H9 (cell line): ENCODE measurements around the gene WDR55. TPM values are rescaled to one million over a fixed set of nuclear protein-coding genes. Genes with fewer than 3 reads are reported as not detected.

Experiments used
- DNase-seq: peaks from one replicate; pipeline ENCODE4 v3.0.0-alpha.2; 2017
- H2AFZ ChIP-seq: one replicate; pipeline ENCODE4 v1.6.1; 2013; ENCODE audit warnings: mild to moderate bottlenecking, low read length, control low read depth, moderate library complexity
- H2AK5ac ChIP-seq: 2 replicates; pipeline ENCODE4 v1.6.1; 2013; ENCODE audit warnings: low read length, control low read depth, mixed read lengths; ENCODE audit not compliant: insufficient read length
- H2BK120ac ChIP-seq: one replicate; pipeline ENCODE4 v1.6.1; 2013; ENCODE audit warnings: low read depth, mild to moderate bottlenecking, low read length, control low read depth, inconsistent platforms; ENCODE audit not compliant: poor library complexity, severe bottlenecking
- H2BK12ac ChIP-seq: 2 replicates; pipeline ENCODE4 v1.6.1; 2013; ENCODE audit warnings: low read length, control low read depth, mixed read lengths, low read depth; ENCODE audit not compliant: insufficient read length
- H2BK15ac ChIP-seq: 2 replicates; pipeline ENCODE4 v1.6.1; 2013; ENCODE audit warnings: low read depth, low read length, control low read depth
- H2BK20ac ChIP-seq: one replicate; pipeline ENCODE4 v1.6.1; 2013; ENCODE audit warnings: low read depth, mild to moderate bottlenecking, low read length, control low read depth, inconsistent platforms; ENCODE audit not compliant: poor library complexity, severe bottlenecking
- H2BK5ac ChIP-seq: 2 replicates; pipeline ENCODE4 v1.6.1; 2013; ENCODE audit warnings: low read length, control low read depth, mixed read lengths; ENCODE audit not compliant: insufficient read length
- H3K14ac ChIP-seq: 2 replicates; pipeline ENCODE4 v1.6.1; 2013; ENCODE audit warnings: low read length, control low read depth; ENCODE audit not compliant: insufficient read depth
- H3K18ac ChIP-seq: 2 replicates; pipeline ENCODE4 v1.6.1; 2013; ENCODE audit warnings: low read depth, mild to moderate bottlenecking, mixed read lengths, low read length, control low read depth; ENCODE audit not compliant: insufficient read length
- H3K23ac ChIP-seq: 2 replicates; pipeline ENCODE4 v1.6.1; 2013; ENCODE audit warnings: low read length, control low read depth, mixed read lengths, low read depth; ENCODE audit not compliant: insufficient read length
- H3K23me2 ChIP-seq: 2 replicates; pipeline ENCODE4 v1.6.1; 2013; ENCODE audit warnings: low read depth, mild to moderate bottlenecking, mixed read lengths, low read length, control low read depth; ENCODE audit not compliant: insufficient read length, poor library complexity, severe bottlenecking
- H3K27ac ChIP-seq: 2 replicates; pipeline ENCODE4 v1.5.1; 2013; ENCODE audit warnings: low read length, control low read depth, mixed read lengths, low read depth; ENCODE audit not compliant: insufficient read length
- H3K27me3 ChIP-seq: 2 replicates; pipeline ENCODE4 v1.6.1; 2013; ENCODE audit warnings: low read length, control low read depth, inconsistent platforms; ENCODE audit not compliant: insufficient read depth
- H3K4ac ChIP-seq: 2 replicates; pipeline ENCODE4 v1.6.1; 2013; ENCODE audit warnings: low read depth, mild to moderate bottlenecking, control low read depth, inconsistent platforms, low read length, moderate library complexity
- H3K4me1 ChIP-seq: 2 replicates; pipeline ENCODE4 v1.6.1; 2013; ENCODE audit warnings: low read length, control low read depth, inconsistent platforms; ENCODE audit not compliant: insufficient read depth
- H3K4me2 ChIP-seq: 2 replicates; pipeline ENCODE4 v1.6.1; 2013; ENCODE audit warnings: low read length, control low read depth, mixed read lengths; ENCODE audit not compliant: insufficient read length, insufficient read depth
- H3K56ac ChIP-seq: 2 replicates; pipeline ENCODE4 v1.6.1; 2013; ENCODE audit warnings: low read depth, mild to moderate bottlenecking, mixed read lengths, low read length, control low read depth; ENCODE audit not compliant: insufficient read length
- H3K79me1 ChIP-seq: 2 replicates; pipeline ENCODE4 v1.6.1; 2013; ENCODE audit warnings: low read depth, mild to moderate bottlenecking, moderate library complexity, low read length, control low read depth, inconsistent platforms; ENCODE audit not compliant: insufficient read depth, poor library complexity, severe bottlenecking
- H3K79me2 ChIP-seq: 2 replicates; pipeline ENCODE4 v1.6.1; 2013; ENCODE audit warnings: low read length, control low read depth, inconsistent platforms; ENCODE audit not compliant: insufficient read depth
- H3K9ac ChIP-seq: 2 replicates; pipeline ENCODE4 v1.6.1; 2013; ENCODE audit warnings: low read length, control low read depth, mixed read lengths; ENCODE audit not compliant: insufficient read length; ENCODE audit errors: extremely low read depth
- H3K9me3 ChIP-seq: one replicate; pipeline ENCODE4 v1.6.1; 2013; ENCODE audit warnings: low read depth, low read length, inconsistent platforms; ENCODE audit not compliant: control insufficient read depth
- H3T11ph ChIP-seq: one replicate; pipeline ENCODE4 v1.6.1; 2013; ENCODE audit warnings: mild to moderate bottlenecking, low read length, control low read depth, inconsistent platforms
- H4K20me1 ChIP-seq: one replicate; pipeline ENCODE4 v1.6.1; 2013; ENCODE audit not compliant: control insufficient read depth, insufficient read length, insufficient read depth
- H4K5ac ChIP-seq: 2 replicates; pipeline ENCODE4 v1.6.1; 2013; ENCODE audit warnings: low read depth, mild to moderate bottlenecking, mixed read lengths, low read length, control low read depth; ENCODE audit not compliant: insufficient read length
- H4K8ac ChIP-seq: replicated peaks from 2 replicates; pipeline ENCODE4 v1.6.1; 2013; ENCODE audit warnings: low read length, control low read depth, mixed read lengths, low read depth; ENCODE audit not compliant: insufficient read length
- H4K91ac ChIP-seq: 2 replicates; pipeline ENCODE4 v1.6.1; 2013; ENCODE audit warnings: low read depth, mild to moderate bottlenecking, moderate library complexity, mixed read lengths, low read length, control low read depth; ENCODE audit not compliant: insufficient read length
- H3K27ac Mint-ChIP-seq, 3 experiments: 2 replicates in 2 of 3; 3 replicates in 1 of 3; pipeline ENCODE4 v1.8.0; 2020 to 2021; ENCODE audit warnings: mixed read lengths in 3 of 3, mild to moderate bottlenecking in 1 of 3, moderate library complexity in 1 of 3
- H3K27me3 Mint-ChIP-seq: 2 replicates; pipeline ENCODE4 v1.8.0; 2021; ENCODE audit warnings: low read depth, mild to moderate bottlenecking, moderate library complexity, mixed read lengths
- H3K36me3 Mint-ChIP-seq, 3 experiments: 2 replicates in 2 of 3; 3 replicates in 1 of 3; pipeline ENCODE4 v1.8.0; 2020 to 2021; ENCODE audit warnings: low read depth in 3 of 3, mixed read lengths in 3 of 3; ENCODE audit not compliant: insufficient read depth in 1 of 3
- H3K4me1 Mint-ChIP-seq, 2 experiments: 2 replicates each; pipeline ENCODE4 v1.8.0; 2020; ENCODE audit warnings: mixed read lengths in 2 of 2
- H3K4me3 Mint-ChIP-seq, 2 experiments: 2 replicates in 1 of 2; 3 replicates in 1 of 2; pipeline ENCODE4 v1.8.0; 2020 to 2021; ENCODE audit warnings: mild to moderate bottlenecking in 2 of 2, mixed read lengths in 2 of 2, moderate library complexity in 1 of 2
- H3K9me3 Mint-ChIP-seq, 2 experiments: 2 replicates in 1 of 2; 3 replicates in 1 of 2; pipeline ENCODE4 v1.8.0; 2020; ENCODE audit warnings: mild to moderate bottlenecking in 2 of 2, mixed read lengths in 2 of 2, moderate library complexity in 1 of 2
- WGBS: extraction: QIAGEN DNeasy Blood & Tissue Kit; methylation state at CpG from one replicate; pipeline ENCODE4 v1.1.7; 2013; ENCODE audit warnings: missing lambda C conversion rate, low lambda C conversion rate, mixed read lengths; ENCODE audit not compliant: insufficient read length; ENCODE audit errors: extremely low coverage; 5-methylcytosine and 5-hydroxymethylcytosine counted together
- total RNA-seq: library from RNA; stranded (reverse); gene quantifications from 2 replicates; pipeline ENCODE4 v1.2.1, GENCODE V29; 2021
- TF ChIP-seq, protein P1 (sequence below): fragments of 200-600 bp; sonication (generic); conservative IDR thresholded peaks from 3 replicates; pipeline ENCODE4 v1.8.0; 2021; ENCODE audit warnings: antibody characterized with exemption, mild to moderate bottlenecking

WDR55 gene
- total RNA-seq, 1 experiment from 2014 or later = 24.7 TPM

DNA sequence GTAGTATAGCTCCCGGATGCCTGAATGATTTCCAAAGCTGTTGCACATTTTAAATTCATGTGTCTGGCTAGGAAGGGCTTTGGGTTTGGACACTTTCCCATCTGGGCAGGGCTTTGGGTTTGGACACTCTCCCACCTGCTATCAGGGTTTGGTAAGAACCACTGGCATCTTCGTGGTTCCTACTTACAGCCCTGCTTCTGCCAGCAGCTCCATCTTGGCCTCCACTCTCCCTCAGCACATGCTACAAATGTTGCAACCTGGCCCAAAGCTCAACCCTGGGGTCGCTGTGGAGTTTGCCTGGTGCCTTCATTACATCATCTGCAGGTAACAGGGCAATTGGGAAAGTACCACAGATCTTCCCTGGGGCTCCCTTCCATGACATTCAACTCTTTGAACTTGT lies 22.0 kb upstream of the WDR55 start:
- Mint-ChIP-seq H3K27ac (no peak overlapping the region), H3K9me3 (peaks cover 1 to 2% of the 10 kb centered on the region in 2 experiments; a peak in 2 of 5 replicates), H3K27me3 (peaks cover 2% of the 10 kb centered on the region; the same call in 1 of the 2 replicates), H3K36me3 (peaks cover 32 to 57% (median 56%) of the 10 kb centered on the region in 3 experiments), H3K4me1 (peaks cover 19 to 30% of the 10 kb centered on the region in 2 experiments), H3K4me3 (no peak overlapping the region)
- Histone ChIP-seq H3K23me2 (peaks cover 12% of the 10 kb centered on the region), H2BK5ac (no peak overlapping the region), H4K20me1 (no peaks in the 10 kb centered on the region), H4K91ac (no peak overlapping the region), H3K27ac (no peak overlapping the region), H2BK20ac (no peak overlapping the region), H3K79me2 (no peaks in the 10 kb centered on the region), H4K5ac (no peak overlapping the region), H3K9me3 (no peaks in the 10 kb centered on the region), H2BK15ac (no peak overlapping the region), H2BK120ac (no peak overlapping the region), H3K79me1 (no peaks in the 10 kb centered on the region), H3K27me3 (no peaks in the 10 kb centered on the region), H2AFZ (no peak overlapping the region), H2AK5ac (no peak overlapping the region), H3K4ac (no peak overlapping the region), H3K4me1 (no peaks in the 10 kb centered on the region), H2BK12ac (no peak overlapping the region), H3K23ac (no peak overlapping the region), H3K56ac (no peak overlapping the region), H3K9ac (no peak overlapping the region), H4K8ac (no peak overlapping the region), H3K14ac (no peak overlapping the region), H3K4me2 (no peak overlapping the region), H3K18ac (no peak overlapping the region), H3T11ph (no peak overlapping the region)
- no peak for DNase-seq
- no CpG with 5 or more reads among the region's 3 CpGs for WGBS
- TF ChIP-seq, protein P1, sequence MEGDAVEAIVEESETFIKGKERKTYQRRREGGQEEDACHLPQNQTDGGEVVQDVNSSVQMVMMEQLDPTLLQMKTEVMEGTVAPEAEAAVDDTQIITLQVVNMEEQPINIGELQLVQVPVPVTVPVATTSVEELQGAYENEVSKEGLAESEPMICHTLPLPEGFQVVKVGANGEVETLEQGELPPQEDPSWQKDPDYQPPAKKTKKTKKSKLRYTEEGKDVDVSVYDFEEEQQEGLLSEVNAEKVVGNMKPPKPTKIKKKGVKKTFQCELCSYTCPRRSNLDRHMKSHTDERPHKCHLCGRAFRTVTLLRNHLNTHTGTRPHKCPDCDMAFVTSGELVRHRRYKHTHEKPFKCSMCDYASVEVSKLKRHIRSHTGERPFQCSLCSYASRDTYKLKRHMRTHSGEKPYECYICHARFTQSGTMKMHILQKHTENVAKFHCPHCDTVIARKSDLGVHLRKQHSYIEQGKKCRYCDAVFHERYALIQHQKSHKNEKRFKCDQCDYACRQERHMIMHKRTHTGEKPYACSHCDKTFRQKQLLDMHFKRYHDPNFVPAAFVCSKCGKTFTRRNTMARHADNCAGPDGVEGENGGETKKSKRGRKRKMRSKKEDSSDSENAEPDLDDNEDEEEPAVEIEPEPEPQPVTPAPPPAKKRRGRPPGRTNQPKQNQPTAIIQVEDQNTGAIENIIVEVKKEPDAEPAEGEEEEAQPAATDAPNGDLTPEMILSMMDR = no peak
